ENCODE measurements around the gene PRDX3.

PRDX3 gene

GRCh38 chr10:119178372-119179119, at the start of gene PRDX3:
TSS of gene PRDX3 (minus strand) at chr10:119178812. CDS start at chr10:119178790, 22 bp downstream.
- FAIRE-seq, result peak; percentile 93

GRCh38 chr10:119227825-119228224, 49.2 kb upstream of the PRDX3 start:
- FAIRE-seq, result no peak

- no peak for FAIRE-seq
These were observed 46.6 kb upstream of the PRDX3 start for GRCh38 chr10:119225083-119225658.

GRCh38 chr10:119222966-119223386, 44.4 kb upstream of the PRDX3 start:
- FAIRE-seq, result no peak

DNA sequence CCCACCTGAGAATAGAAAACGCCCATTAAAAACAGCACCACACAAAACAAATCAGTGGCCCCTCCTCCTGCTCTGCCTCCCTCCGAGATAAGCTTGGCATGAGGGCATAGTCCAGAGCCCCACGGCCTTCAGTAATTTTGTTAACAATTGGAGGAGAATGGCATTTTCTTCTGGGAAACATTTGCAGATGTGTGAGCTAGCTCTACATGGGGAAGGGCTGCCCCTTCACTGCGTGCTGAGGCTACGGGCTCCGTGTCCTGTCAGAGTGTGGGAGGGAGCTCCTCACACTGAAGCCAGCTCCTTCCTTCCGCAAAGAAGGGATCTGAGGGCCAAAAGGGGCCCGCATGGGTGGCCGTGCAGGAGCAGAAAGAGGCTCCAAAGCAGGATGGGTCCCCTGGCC, 43.9 kb upstream of the PRDX3 start:
- no peak for FAIRE-seq

DNA sequence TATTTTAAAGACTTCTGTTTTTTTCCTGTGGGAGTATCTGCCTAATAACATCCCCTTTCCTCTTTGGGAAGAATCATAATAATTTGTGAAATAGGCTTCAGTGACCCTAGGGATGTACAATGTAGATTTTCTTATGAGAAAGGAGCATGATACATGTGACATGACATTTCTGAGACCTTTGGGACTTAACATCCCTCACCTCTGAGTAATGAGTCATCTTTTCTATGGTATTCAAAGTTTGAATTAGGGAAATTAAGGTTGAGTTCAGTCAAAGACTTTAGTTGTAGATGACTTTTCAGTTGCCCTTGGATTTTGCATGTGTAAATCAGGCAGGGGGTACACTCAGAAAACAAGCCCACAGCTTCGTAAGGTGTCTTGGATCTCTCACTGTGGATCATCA, 43.1 kb upstream of the PRDX3 start:
- no peak for FAIRE-seq

DNA sequence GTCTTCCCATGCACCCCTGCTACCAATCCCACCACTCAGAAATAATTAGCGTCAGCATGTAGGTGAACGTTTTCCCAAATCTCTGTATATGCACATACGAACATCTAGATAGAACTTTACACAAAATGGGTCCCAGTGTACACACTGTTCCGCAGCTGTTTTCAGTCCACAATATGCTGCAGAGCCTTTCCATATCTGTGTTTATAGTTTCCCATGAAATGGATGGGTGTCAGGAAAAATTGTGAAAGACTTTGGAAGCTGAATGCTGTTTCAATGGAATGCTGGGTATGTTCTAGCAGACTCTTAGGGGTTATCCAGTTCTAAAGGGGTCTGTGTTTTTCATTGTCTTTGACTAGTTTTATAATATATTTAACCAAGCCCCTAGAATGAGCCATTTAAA, 42.6 kb upstream of the PRDX3 start:
- FAIRE-seq, result no peak

DNA sequence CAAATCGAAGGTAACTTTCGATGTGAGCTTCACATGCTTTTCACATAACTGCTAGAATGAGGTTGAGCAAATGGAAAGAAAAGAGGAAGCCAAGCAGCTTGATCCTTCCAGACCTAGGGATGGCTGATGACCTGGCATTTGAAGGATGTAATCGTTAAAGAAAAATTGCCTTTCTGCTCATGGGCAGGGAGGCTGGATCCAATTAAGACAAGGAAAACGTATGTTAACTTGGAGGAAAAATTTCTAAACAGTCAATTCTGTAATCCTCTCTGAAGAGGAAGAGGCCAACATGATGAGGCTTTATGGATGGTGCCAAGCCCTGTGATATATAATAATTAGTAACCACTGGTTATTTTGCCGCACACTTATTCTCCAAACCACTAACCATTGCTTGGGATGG, 41.3 kb upstream of the PRDX3 start:
- no peak for FAIRE-seq

- no peak for FAIRE-seq
These were observed 39.4 kb upstream of the PRDX3 start for GRCh38 chr10:119217991-119218490.

GRCh38 chr10:119217401-119217800, 38.8 kb upstream of the PRDX3 start:
- FAIRE-seq, result no peak

DNA sequence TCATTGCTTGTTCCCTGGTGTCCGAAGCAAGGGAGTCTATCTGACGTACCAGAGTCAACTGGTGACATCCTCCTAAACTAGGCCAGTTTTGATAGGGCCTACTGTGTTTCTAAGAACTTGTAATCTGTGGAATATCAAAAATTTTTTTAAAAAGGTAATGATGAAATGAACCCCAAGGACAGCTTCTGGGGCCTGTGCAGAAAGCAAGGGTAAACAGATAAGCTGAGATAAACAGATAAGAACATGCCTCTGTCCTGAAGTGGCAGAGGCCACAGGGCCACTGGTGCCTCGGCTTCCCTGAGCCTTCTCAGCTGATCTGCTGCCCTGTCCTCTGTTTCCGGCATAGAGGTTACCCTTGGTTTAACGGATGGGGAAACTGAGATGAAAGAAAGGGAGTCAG, 37.5 kb upstream of the PRDX3 start:
- no peak for FAIRE-seq

DNA sequence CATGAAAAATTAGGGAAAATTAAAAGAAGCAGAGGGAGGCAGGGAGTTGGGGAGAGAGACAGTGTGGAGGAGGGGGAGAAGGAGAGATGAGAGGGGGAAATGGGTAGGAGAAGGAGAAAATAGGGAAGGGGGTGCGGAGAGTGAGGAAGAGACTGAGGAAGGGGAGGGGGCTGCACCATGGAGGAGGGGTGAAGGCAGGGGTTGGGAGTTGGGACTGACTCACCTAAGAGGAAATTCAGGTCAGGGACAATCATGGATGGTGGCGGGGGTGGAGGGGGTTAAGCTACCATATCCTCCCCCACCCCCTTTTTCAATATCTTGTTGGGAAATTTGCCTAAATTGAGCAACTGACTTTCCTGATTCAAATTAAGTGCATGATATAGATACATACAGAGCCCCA, 36.8 kb upstream of the PRDX3 start:
- no peak for FAIRE-seq

- FAIRE-seq, result no peak
These were observed 33.2 kb upstream of the PRDX3 start for GRCh38 chr10:119211625-119212441.

GRCh38 chr10:119211176-119211575, 32.6 kb upstream of the PRDX3 start:
- FAIRE-seq, result no peak

GRCh38 chr10:119210633-119211032, 32.0 kb upstream of the PRDX3 start:
- FAIRE-seq, result no peak

GRCh38 chr10:119209736-119210355, 31.2 kb upstream of the PRDX3 start:
- FAIRE-seq, result no peak

DNA sequence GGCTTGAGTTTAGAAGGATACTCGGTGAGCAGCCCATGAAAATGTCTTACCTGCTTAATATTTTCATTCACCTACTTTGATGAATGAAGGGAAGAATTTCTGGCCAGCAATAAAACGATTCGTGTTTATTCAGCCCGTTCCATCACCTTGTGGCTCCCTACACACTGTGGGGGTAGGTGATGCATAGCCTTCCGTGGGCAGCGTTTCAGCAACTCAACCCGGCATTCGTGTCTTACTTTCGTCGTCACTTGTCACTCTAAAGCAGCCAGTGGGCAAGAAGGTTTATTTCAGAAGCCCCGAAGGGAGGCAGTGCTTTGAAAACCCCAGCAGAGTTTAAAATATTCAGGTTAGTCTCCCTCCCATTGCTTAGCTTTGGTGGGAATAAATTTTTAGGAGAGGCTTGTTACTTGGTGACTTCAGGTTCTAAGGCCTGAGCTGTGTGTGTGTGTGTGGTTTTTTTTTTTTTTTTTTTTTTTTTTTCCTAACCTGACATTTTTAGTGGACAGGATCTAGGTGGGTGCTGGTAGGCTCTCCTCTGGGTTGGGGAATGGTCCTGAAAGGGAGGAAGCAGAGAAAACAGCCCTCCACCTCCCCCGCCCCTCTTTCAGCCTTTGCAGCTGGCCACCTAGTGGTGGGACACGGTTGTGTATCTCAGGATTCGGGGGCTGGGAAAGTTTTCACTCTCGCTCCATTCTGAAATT, 30.6 kb upstream of the PRDX3 start:
- no peak for FAIRE-seq

- no peak for FAIRE-seq
These were observed 29.9 kb upstream of the PRDX3 start for GRCh38 chr10:119208553-119208940.

DNA sequence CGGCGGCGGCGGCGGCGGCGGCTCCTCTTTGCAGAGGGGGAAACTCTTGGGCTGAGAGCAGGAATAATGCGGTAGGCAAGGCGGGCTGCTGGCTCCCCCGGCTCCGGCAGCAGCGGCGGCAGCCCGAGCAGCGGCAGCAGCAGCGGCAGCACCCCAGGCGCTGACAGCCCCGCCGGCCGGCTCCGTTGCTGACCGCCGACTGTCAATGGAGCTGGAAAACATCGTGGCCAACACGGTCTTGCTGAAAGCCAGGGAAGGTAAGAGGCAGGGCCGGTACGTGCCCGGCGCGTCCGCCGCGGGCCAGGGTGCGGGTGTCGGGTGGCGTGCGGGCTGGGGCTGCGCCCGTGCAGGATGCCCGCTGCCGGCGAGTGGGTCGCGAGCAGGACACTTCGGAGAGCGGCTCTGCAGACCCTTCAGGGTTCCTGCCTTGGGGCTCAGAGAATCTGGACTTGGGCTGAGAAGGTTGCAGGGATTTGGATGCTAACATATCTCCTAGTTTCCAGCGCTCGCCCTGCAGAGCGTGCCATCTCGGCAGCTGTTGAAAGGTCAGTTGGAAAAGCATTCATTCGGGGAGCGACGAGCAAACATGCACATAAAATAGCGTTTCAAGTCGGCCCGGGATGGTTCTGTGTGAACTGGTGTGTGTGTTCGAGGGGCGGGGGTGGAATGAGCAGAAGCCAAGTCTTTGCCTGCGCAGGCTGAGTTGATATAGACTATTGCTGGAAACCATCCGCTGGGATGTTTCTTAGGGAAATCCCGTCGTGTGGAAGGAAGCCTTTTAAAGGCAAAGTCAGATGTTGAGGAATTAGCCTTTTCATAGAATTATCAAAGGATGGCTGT, 29.3 kb upstream of the PRDX3 start:
- FAIRE-seq, result no peak

- FAIRE-seq, result no peak
These were observed 28.7 kb upstream of the PRDX3 start, which contains the start of gene GRK5 for GRCh38 chr10:119207366-119207666. TSS of gene GRK5 (plus strand) at chr10:119207571. CDS start at chr10:119207918, 347 bp downstream.

DNA sequence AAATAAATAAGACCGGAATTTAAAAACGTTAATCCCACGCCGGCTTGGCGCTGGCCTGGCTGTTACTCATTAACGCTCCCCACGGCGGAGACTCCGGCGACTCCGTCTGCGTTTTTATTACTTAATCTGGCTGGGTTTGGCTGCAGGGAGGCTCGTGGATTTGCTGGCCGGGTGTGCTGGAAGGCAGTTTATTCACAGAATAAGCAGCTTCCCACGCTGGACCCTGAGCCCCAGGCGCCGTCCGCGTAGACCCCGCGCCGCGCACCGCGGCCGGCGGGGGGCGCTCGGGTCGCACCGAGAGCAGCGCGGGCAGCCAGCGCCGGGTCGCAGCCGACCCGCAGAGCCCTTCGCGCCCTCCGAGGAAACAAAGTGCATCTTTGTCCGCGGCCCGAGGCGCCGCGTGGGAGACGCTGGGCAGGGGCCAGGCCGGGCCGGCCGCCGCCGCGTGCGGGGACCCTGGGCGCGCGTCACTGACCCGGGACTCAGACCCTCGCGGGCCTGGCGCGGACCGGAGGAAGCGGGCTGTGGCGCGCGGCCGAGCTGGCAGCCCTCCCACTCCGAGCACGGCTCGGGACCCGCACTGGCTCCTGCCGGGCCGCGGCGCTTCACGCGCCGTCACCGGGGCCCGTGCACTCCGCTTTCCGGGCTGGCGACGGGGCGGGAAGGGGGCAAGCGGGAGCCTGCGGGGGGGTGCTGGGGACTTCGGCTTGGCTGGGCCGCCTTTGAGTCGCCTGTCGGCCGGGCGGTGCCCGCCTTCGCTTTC, 28.2 kb upstream of the PRDX3 start:
- FAIRE-seq, result no peak

Measured in G401.6 (cell line).